Rectal smooth muscle tissue (tissue), 1 donor: ENCODE results near the gene SUGCT.
"Not testable (repeated sequence)": the region's sequence is repeated elsewhere in the genome, so short reads cannot be mapped to it uniquely, and the experiment has no call there.

Source experiments
- H3K27ac ChIP-seq: one replicate; pipeline ENCODE4 v1.7.0; 2013; ENCODE audit warnings: low read depth, low read length, inconsistent platforms
- H3K27me3 ChIP-seq: one replicate; pipeline ENCODE4 v1.7.0; 2013; ENCODE audit warnings: low read length; ENCODE audit not compliant: control insufficient read depth, insufficient read depth
- H3K36me3 ChIP-seq: one replicate; pipeline ENCODE4 v1.7.0; 2013; ENCODE audit warnings: low read length; ENCODE audit not compliant: control insufficient read depth, insufficient read depth
- H3K4me1 ChIP-seq: one replicate; pipeline ENCODE4 v1.7.0; 2013; ENCODE audit warnings: low read length; ENCODE audit not compliant: control insufficient read depth, insufficient read depth
- H3K4me3 ChIP-seq: one replicate; pipeline ENCODE4 v1.7.0; 2013; ENCODE audit warnings: low read length
- H3K9ac ChIP-seq: one replicate; pipeline ENCODE4 v1.7.0; 2013; ENCODE audit warnings: low read length

SUGCT gene

DNA sequence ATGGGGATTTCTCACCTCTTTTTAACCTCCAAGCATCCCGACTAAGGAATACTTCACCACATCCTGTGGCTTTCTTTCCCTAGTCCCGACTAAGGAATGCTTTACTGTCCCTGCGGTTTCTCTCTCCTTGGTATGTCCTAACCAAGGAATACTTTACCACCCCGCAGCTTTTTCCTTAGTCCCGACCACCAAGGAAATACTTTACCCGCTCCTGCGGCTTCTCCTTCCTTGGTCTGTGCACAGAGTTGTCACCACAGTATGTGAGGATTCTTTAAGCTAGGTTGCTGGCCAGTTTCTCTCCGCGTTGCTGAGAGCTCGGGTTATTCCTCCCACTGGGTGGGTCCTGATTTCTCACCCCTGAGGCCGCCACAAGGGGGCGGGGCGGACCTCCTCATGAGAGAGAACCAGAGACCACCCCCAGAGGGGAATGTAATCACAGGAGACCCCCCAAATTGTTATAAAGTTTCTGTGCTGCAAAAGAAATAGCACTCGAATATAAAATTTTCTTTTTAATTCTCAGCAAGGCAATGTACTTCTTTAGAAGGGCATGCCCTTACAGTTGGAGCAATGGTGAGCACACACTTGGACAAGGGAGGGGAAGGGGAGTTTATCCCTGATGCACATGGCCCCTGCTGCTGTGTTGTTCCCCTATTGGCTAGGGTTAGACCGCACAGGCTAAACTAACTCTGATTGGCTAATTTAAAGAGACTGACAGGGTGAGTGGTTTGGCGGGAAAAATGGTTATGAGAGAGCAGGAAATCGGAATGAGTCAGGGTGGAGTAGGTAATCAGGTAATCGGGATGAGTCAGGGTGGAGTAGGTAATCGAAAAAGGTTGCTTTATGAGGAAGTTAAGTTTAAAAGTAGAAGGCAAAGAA, 12.8 kb downstream of the SUGCT start:
- Histone ChIP-seq H3K27me3 (no peaks in the 10 kb centered on the region), H3K4me1 (no peaks in the 10 kb centered on the region), H3K4me3 (no peak overlapping the region), H3K9ac (no peak overlapping the region), H3K36me3 (no peaks in the 10 kb centered on the region), H3K27ac (no peak overlapping the region)

DNA sequence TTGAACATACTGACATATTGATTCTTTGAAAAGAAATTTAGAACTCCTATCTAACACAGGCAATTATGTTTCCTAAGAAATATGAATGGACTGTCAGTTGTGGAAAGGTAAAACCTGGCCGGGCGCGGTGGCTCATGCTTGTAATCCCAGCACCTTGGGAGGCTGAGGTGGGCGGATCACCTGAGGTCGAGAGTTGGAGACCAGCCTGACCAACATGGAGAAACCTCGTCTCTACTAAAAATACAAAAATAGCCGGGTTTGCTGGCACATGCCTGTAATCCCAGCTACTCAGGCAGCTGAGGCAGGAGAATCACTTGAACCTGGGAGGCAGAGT, 13.4 kb downstream of the SUGCT start:
- H3K27me3 ChIP-seq, H3K4me1 ChIP-seq, H3K9ac ChIP-seq, H3K4me3 ChIP-seq, H3K36me3 ChIP-seq, H3K27ac ChIP-seq: not testable (repeated sequence)

DNA sequence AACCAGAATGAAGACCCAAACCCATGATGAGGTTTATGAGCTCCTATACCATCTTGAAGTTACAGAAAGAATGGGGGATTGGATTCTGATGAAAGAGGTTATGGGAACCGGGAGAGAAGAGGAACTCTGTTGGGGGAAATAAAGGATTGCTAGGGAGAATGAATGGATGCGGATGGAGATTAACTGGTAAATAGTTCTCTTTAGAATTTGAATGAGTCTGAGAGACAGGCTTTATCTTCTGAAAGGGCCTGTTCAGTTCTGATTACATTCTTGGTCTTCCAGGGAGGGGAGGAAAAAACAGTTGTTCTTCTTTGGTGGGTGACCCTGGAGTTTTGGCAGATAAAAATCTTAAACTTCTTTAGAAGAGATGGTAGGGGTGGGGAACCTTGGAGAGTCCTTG, 13.9 kb downstream of the SUGCT start:
- no peaks in the 10 kb centered on the region for H3K4me1 ChIP-seq
- H3K4me3 ChIP-seq = no peak overlapping the region
- no peaks in the 10 kb centered on the region for H3K36me3 ChIP-seq
- H3K27me3 ChIP-seq = no peaks in the 10 kb centered on the region
- H3K9ac ChIP-seq = no peak overlapping the region
- H3K27ac ChIP-seq = no peak overlapping the region

DNA sequence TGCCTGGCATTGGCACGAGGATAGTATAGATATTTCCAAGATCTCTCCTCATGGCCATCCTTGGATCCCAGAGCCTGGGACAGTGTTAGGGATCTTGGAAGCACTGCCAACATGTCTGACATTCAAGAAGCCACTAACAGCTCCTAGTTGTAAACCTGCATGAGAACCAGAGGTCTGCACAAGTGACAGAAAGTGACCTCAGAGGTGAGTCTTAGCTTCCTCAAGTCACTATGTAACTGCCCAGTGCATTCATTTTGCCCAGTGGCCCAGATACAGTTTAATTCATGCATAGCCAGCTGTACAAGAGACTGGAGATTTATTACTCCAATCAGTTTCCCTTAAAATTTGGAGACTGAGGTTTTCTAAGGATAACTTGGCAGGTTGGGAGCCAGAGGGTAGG, 16.7 kb downstream of the SUGCT start:
- Histone ChIP-seq H3K4me1 (no peaks in the 10 kb centered on the region), H3K27ac (no peak overlapping the region), H3K9ac (no peak overlapping the region), H3K36me3 (no peaks in the 10 kb centered on the region), H3K27me3 (no peaks in the 10 kb centered on the region), H3K4me3 (no peak overlapping the region)

DNA sequence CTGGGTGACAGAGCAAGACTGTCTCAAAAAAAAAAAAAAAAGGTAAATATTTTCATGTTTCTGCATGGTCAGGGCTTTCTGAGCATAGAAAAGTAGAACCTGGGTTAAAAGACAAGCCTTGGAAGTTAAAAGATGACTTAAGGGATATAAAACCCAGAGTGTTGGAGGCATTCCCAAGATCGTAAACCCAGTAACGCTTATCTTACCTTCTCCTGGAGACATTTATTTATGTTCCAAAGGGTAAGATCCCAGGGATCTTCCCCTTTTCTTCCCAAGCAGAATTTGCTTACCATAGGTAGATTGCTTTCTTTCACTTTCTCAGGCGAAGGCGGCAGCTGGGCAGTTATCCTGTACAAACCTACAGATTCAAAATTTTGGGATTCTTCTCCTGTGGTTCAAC, 22.2 kb downstream of the SUGCT start:
- Histone ChIP-seq H3K9ac (no peak overlapping the region), H3K4me1 (no peaks in the 10 kb centered on the region), H3K27ac (no peak overlapping the region), H3K4me3 (peak overlapping the region; percentile 19), H3K36me3 (no peaks in the 10 kb centered on the region), H3K27me3 (no peaks in the 10 kb centered on the region)

DNA sequence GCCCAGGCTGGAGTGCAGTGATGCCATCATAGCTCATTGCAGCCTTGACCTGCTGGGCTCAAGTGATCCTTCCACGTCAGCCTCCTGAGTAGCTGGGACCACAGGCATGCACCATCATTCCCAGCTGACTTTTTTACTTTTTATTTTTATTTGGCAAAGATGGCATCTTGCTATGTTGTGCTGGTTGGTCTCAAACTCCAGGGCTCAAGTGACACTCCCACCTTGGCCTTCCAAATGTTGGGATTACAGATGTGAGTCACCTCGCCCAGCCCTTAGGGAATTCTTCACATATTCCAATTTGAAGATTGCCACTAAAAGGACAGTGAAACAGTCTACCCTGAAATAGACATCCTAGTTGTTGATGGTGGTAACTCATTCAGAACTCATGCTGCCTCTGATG, 27.7 kb downstream of the SUGCT start:
- no peak overlapping the region for H3K27ac ChIP-seq
- no peaks in the 10 kb centered on the region for H3K4me1 ChIP-seq
- no peak overlapping the region for H3K4me3 ChIP-seq
- no peaks in the 10 kb centered on the region for H3K36me3 ChIP-seq
- H3K9ac ChIP-seq = no peak overlapping the region
- H3K27me3 ChIP-seq = no peaks in the 10 kb centered on the region

DNA sequence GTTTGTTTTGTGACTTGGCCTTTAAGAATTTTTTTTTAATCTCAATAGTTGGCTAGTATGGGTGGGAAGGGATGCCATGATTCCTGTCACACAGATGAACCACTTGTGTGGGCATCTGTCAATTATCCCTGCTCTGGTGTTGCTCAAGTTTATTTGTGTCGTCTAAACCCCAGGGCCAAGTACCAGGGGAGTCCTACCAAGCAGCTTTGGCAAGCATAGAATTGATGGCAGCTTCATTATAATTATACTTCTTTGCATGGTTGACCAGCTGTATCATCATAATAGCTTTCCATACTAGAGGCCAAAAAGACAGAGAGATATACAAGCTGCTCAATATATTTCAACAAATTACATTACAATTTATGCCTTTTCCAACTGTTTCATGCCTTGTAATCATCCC, 30.4 kb downstream of the SUGCT start:
- H3K4me1 ChIP-seq = no peaks in the 10 kb centered on the region
- no peak overlapping the region for H3K4me3 ChIP-seq
- H3K36me3 ChIP-seq = no peaks in the 10 kb centered on the region
- H3K9ac ChIP-seq = no peak overlapping the region
- no peaks in the 10 kb centered on the region for H3K27me3 ChIP-seq
- no peak overlapping the region for H3K27ac ChIP-seq

DNA sequence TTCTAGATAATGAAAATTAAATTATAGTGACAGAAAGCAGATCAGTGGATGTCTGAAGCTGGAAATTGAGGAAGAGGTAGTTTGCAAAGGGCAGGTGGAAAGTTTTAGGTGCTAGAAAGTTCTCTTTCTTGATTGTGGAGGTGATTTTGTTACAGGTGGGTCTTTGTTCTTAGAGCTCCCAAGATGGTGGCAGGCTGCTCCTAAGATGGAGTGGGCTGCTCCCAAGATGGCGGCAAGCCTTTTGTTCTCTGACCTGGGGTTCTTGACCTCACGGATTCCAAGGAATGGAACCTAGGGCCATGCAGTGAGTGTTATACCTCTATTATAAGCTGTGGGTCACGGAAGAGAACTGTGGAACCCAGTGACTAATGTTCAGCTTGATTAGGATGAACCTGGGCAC, 32.5 kb downstream of the SUGCT start:
- no peak overlapping the region for H3K4me3 ChIP-seq
- no peaks in the 10 kb centered on the region for H3K36me3 ChIP-seq
- H3K4me1 ChIP-seq = no peaks in the 10 kb centered on the region
- H3K9ac ChIP-seq = no peak overlapping the region
- H3K27ac ChIP-seq = no peak overlapping the region
- no peaks in the 10 kb centered on the region for H3K27me3 ChIP-seq

DNA sequence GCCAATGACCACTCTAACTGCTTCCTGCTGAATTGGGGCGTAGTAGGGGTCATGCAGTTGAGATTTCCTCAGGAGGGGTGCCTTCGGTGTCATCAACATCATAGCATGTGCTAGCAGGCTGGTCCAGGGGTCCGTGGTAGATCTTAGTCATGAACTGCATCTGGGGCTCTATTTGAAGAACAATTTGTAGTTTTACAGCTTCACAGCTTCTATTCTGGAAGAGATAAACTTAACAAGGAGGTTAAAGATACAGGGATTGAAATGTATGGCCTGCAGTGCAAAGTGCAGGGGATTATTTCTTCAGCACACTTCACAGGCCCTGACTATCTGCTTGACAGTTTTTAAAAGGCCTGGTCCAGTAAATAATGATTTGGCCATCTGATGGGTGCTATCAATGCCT, 33.5 kb downstream of the SUGCT start:
- H3K4me3 ChIP-seq, H3K27ac ChIP-seq, H3K4me1 ChIP-seq, H3K27me3 ChIP-seq, H3K36me3 ChIP-seq, H3K9ac ChIP-seq: not testable (repeated sequence)

DNA sequence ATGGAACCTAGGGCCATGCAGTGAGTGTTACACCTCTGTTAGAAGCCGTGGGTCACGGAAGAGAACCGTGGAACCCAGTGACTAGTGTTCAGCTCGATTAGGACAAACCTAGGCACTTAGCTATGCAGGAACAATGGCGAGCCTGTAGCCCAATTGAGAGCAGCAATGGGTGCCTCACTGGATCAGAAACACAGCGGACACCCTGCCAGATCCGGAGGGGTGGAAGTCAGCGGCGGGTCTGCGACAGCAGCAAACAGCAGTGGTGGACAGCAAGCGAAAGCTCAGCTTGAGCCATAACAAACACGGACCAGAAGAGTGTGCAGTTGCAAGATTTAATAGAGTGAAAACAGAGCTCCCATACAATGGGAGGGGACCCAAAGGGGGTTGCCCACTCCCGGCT, 38.3 kb downstream of the SUGCT start:
- H3K36me3 ChIP-seq, H3K27ac ChIP-seq, H3K4me1 ChIP-seq, H3K27me3 ChIP-seq, H3K4me3 ChIP-seq, H3K9ac ChIP-seq: not testable (repeated sequence)

DNA sequence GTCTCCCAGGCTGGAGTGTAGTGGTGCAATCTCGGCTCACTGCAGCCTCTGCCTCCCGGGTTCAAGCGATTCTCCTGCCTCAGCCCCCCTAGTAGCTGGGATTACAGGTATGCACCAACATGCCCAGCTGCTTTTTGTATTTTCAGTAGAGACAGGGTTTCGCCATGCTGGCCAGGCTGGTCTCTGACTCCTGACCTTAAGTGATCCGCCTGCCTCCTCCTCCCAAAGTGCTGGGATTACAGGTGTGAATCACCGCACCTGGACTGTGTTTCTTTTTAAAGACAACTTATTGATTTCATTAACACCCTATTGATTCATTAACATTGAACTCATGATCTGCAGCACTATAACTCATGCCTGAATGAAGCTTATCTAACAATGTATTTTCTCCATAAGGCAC, 40.5 kb downstream of the SUGCT start:
- not testable (repeated sequence) for H3K9ac ChIP-seq, H3K4me1 ChIP-seq, H3K36me3 ChIP-seq, H3K4me3 ChIP-seq, H3K27ac ChIP-seq, H3K27me3 ChIP-seq

DNA sequence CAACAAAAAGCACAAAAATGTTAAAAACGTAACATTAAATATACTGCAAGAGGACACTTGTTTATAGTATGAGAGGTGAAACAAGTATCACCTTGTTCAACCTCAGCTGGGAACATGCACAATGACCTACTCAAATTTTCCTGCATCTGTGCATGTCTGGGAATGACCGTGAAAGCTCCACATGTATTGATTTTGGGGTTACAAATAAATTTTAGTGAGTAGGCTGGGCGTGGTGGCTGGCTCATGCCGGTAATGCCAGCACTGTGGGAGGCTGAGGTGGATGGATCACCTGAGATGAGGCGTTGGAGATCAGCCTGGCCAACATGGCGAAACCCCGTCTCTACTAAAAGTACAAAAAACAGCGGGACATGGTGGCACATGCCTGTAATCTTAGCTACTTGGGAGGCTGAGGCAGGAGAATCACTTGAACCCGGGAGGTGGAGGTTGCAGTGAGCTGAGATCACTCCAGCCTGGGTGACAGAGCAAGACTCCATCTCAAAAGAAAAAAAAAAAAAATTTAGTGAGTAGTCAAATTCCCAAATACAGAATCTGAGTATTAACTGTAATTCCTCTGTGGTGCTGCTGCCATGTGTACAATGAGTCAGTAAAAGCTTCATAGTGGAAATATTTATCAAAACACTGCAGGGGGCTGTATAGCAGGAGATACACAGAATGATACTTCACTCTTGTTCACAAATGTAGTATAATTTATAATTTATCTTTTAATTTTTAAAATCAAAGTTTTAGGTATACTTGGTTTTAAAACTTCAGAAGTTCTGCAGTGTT, 41.1 kb downstream of the SUGCT start:
- no peak overlapping the region for H3K9ac ChIP-seq
- H3K4me1 ChIP-seq = no peaks in the 10 kb centered on the region
- no peak overlapping the region for H3K4me3 ChIP-seq
- H3K27me3 ChIP-seq = no peaks in the 10 kb centered on the region
- no peak overlapping the region for H3K27ac ChIP-seq
- H3K36me3 ChIP-seq = no peaks in the 10 kb centered on the region

DNA sequence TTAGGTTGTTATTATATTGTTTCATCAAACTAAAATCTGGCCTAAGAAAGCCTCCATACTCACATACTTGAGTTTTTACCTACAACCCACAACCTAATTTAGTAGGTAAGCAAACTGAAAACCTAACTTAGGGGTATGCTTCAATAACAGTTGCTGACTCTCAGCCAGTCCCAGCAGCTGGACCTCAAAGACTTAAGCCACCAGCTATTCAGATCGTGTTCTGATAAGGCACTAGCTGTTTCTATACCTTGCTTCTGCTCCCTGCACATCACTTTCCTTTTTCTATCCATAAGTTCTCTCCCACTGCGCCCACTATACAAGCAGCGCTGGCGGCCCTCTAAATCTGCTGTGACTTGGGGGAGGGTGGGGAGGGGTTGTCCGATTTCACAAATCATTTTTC, 42.3 kb downstream of the SUGCT start:
- H3K9ac ChIP-seq = no peak overlapping the region
- H3K36me3 ChIP-seq = no peaks in the 10 kb centered on the region
- no peaks in the 10 kb centered on the region for H3K4me1 ChIP-seq
- H3K27ac ChIP-seq = no peak overlapping the region
- no peaks in the 10 kb centered on the region for H3K27me3 ChIP-seq
- H3K4me3 ChIP-seq = no peak overlapping the region
